Central memory CD8-positive, alpha-beta T cell (primary cell): Measurements from ENCODE around the gene KL.

ENCODE experiments used
- ATAC-seq: fragments of 150-1000 bp; cut with Tn5 transposase; replicated peaks from 2 replicates; pipeline ENCODE4 v1.10.0; 2022; ENCODE audit warnings: mild to moderate bottlenecking, moderate FRiP score, moderate number of reproducible peaks; ENCODE audit not compliant: poor library complexity, severe bottlenecking; ENCODE audit errors: extremely low read depth
- DNase-seq, 2 donors: peaks; one replicate each; pipeline ENCODE4 v3.0.0; 2021; ENCODE audit warnings: low spot score in 2 of 2
- H3K27ac Mint-ChIP-seq: one replicate; pipeline ENCODE4 v1.8.0; 2022; ENCODE audit warnings: low read depth, mild to moderate bottlenecking, moderate library complexity, mixed read lengths
- H3K27me3 Mint-ChIP-seq: one replicate; pipeline ENCODE4 v1.8.0; 2022; ENCODE audit warnings: mixed read lengths
- H3K36me3 Mint-ChIP-seq: one replicate; pipeline ENCODE4 v1.8.0; 2022; ENCODE audit warnings: mild to moderate bottlenecking, moderate library complexity, mixed read lengths; ENCODE audit not compliant: insufficient read depth
- H3K4me1 Mint-ChIP-seq: one replicate; pipeline ENCODE4 v1.8.0; 2022; ENCODE audit warnings: mixed read lengths
- H3K4me3 Mint-ChIP-seq: one replicate; pipeline ENCODE4 v1.8.0; 2022; ENCODE audit warnings: mild to moderate bottlenecking, moderate library complexity, mixed read lengths
- H3K9me3 Mint-ChIP-seq: one replicate; pipeline ENCODE4 v1.8.0; 2022; ENCODE audit warnings: mixed read lengths

The KL gene

DNA sequence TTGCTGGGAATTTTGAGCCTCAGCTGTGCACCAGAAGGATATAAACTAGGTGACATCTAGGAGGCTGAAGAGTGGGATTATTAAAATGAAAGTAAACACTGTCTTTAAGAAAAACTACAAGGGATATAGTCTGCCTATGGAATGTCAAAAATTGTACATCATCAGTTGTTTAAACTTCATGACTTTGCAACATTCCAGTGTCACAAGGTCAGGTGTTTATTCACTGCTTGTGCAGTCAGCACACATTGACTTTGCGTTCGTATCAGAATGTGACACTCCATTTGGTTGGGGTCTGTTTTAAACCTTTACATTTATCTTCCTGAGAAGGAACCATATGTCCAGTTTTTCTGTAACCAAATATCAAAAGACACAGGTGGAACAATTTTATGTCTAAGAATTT lies 85.6 kb downstream of the KL start:
- Mint-ChIP-seq H3K4me3 (no peak overlapping the region), H3K27me3 (peaks cover 27% of the 10 kb centered on the region), H3K36me3 (peaks cover 2% of the 10 kb centered on the region), H3K4me1 (no peaks in the 10 kb centered on the region), H3K9me3 (no peaks in the 10 kb centered on the region), H3K27ac (no peak overlapping the region)
- ATAC-seq (no peak), DNase-seq (no peak)

DNA sequence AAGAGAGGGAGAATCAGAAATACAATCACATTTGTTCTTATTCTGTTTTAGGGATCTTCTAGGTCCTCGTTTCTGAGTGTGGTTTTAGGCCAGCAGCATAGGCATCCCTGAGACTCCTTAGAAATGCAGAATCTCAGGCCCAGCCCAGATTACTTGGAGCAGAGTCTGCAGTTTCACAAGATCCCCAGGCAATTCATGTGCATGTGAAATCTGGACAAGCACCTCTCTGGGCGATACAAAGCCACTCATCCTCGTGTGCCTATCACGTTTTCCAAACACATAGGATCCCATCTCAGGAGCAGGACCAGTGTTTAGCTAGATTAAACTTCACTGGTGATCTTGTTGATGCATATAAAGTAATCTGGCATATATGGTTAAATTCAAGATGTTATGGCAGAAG lies 87.2 kb downstream of the KL start:
- Mint-ChIP-seq H3K27ac (no peak overlapping the region), H3K27me3 (peaks cover 35% of the 10 kb centered on the region), H3K4me3 (no peak overlapping the region), H3K9me3 (no peaks in the 10 kb centered on the region), H3K4me1 (no peaks in the 10 kb centered on the region), H3K36me3 (peaks cover 2% of the 10 kb centered on the region)
- no peak for DNase-seq
- ATAC-seq, result no peak

DNA sequence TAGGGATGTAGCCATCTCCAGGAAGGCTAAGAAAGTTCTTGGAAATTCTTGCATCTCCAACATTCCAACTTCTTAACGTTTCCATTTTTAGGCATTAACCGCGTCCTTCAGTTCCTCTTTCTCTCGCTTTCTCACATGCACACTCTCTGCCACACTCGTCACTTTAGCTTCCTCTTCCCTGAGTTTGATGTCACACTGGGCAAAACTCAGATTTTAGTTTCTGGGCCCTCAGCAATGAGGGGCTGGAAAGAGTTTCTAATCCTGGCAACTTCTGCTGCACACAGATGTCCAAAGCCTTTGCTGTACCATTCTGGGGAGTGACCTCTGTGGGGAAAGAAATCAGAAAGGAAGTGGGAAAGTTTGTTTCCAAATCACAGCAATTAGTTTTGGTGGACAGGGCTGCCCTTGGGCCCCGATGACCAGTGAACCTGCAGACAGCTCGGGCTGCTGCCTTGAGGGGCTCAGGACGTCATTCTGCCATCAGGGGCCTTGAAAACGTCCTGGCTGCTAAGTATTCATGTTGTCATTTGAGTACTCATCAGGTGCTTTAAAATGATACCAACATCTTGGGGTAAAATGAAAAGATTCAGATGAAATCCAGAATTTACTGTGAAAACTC lies 89.3 kb downstream of the KL start:
- no peak for ATAC-seq
- H3K27ac Mint-ChIP-seq, result no peak overlapping the region
- no peak overlapping the region for H3K4me3 Mint-ChIP-seq
- no peak for DNase-seq
- no peaks in the 10 kb centered on the region for H3K4me1 Mint-ChIP-seq
- peaks cover 30% of the 10 kb centered on the region for H3K27me3 Mint-ChIP-seq
- no peaks in the 10 kb centered on the region for H3K9me3 Mint-ChIP-seq
- no peaks in the 10 kb centered on the region for H3K36me3 Mint-ChIP-seq

DNA sequence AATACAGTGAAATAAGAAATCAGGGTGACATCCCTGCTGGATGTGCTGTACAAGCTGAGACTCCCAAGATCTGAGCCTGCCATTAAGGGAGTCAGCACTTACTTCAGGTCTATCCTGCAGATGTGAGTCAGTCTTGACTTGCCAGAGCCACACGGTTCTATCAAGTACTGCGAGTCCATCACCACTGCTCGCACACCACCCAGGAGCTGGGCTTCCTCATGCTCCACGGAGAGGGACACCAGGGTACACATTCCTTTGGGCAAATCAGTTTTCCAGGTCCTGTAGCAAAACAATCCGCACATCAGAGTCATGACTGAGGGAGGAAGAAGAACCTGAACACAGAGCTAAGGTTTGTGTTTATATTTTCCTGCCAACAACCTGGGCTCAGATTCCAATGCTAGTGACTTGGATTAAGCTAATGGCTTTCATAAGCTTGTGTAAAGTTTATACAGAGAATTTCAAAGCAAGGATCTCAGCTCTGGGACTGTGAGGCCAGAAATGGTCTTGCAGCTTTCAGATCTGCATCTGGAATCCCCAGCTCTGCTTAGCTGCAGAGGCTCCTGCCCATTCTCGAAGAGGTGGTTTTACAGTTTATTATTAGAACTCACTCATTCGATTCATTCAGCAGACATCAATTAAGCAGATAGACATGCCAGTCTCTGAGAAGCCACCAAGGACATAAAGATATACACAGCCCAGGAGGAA lies 90.6 kb downstream of the KL start:
- Mint-ChIP-seq H3K27me3 (peaks cover 24% of the 10 kb centered on the region), H3K9me3 (no peaks in the 10 kb centered on the region), H3K36me3 (no peaks in the 10 kb centered on the region), H3K4me3 (no peak overlapping the region), H3K27ac (no peak overlapping the region), H3K4me1 (no peaks in the 10 kb centered on the region)
- DNase-seq, result no peak
- ATAC-seq, result no peak

DNA sequence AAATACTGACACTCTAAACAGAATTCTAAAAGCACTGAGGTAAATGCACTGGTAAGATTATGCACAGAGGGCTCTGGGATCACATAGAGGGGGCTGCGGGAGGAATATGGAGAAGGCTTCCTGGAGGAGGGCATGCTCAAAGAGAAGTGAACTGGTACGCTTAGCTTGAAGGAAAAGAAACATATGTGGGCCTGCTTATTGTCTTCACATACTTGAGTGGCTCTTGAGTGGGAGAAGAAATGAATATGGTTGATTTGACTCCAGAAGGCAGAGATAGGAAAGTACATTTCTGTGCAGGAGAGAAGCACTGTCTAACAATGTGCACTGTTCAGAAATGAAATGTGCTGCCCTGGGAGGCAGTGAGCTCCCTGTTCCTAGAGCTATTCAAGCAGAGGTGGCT lies 91.1 kb downstream of the KL start:
- DNase-seq, result no peak

DNA sequence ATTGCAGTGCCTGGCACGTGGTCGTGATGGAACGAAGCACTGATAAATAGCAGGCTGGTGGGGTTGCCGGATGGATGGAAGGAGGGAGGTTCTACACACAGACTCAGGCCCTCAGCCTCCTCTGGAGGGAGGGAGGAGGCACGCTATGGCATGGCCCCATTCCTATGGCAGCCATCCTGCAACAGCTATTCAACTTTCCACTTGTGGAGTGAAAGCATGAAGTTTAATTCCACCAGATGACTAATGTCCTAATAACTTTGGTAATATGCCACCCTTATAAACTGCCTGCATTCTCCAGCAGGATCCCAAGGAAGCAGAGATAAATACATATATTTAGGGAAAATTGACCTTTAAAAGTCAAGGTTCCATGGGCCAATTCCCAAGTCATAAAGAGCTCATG lies 92.4 kb downstream of the KL start:
- no peaks in the 10 kb centered on the region for H3K36me3 Mint-ChIP-seq
- H3K4me1 Mint-ChIP-seq, result no peaks in the 10 kb centered on the region
- peaks cover 24% of the 10 kb centered on the region for H3K27me3 Mint-ChIP-seq
- H3K4me3 Mint-ChIP-seq, result no peak overlapping the region
- no peak for ATAC-seq
- no peak overlapping the region for H3K27ac Mint-ChIP-seq
- H3K9me3 Mint-ChIP-seq, result no peaks in the 10 kb centered on the region
- DNase-seq, result no peak

More for the DNA sequence above, 91.1 kb downstream of the KL start:
- H3K4me3 Mint-ChIP-seq, result no peak overlapping the region
- H3K9me3 Mint-ChIP-seq, result no peaks in the 10 kb centered on the region
- no peak for ATAC-seq
- no peak overlapping the region for H3K27ac Mint-ChIP-seq
- peaks cover 24% of the 10 kb centered on the region for H3K27me3 Mint-ChIP-seq
- H3K36me3 Mint-ChIP-seq, result no peaks in the 10 kb centered on the region
- H3K4me1 Mint-ChIP-seq, result no peaks in the 10 kb centered on the region

DNA sequence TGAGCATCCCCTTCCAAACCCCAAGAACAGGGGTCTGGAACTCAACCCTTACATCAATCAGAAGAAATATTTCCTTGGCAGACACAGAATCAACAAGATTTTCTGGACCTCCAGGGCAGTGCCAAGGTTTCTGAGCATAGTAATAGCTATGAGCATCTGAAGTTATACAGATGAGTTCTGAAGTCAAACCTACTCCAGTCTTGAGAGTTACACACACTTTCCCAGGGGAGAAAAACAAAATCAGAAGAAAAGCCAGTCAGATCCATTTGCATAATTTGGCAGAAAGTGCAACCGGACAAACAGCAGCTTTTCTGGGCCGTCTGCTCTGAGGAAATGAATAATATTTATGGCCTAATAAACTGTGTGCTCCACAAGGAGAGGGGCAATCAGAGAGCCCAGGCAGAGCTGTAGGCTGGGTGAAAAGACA lies 93.1 kb downstream of the KL start:
- Mint-ChIP-seq H3K4me3 (no peak overlapping the region), H3K27ac (no peak overlapping the region), H3K36me3 (no peaks in the 10 kb centered on the region), H3K27me3 (peaks cover 24% of the 10 kb centered on the region), H3K4me1 (no peaks in the 10 kb centered on the region), H3K9me3 (no peaks in the 10 kb centered on the region)
- DNase-seq (no peak), ATAC-seq (no peak)

DNA sequence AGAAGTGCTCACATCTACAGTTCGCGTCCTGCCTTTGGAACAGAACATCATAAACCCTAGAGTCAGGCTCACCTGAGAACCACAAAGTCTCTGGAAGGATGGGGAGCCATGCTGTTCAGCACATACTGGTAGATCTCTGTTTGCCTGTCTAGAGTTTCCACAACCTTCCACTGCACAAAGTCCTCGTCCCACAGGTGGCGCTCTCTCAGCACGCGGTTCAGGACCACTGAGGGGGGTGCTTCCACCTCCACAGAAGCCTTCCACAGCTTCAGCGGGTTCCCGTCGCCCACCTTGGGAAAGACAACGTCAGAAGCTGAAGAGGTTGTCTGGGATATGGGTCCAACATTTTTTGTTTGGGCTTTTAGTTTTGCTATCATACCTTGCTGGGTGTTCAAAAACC lies 93.6 kb downstream of the KL start:
- Mint-ChIP-seq H3K4me1 (no peaks in the 10 kb centered on the region), H3K36me3 (no peaks in the 10 kb centered on the region), H3K9me3 (no peaks in the 10 kb centered on the region), H3K27me3 (peaks cover 27% of the 10 kb centered on the region), H3K4me3 (no peak overlapping the region), H3K27ac (no peak overlapping the region)
- ATAC-seq (no peak), DNase-seq (no peak)

DNA sequence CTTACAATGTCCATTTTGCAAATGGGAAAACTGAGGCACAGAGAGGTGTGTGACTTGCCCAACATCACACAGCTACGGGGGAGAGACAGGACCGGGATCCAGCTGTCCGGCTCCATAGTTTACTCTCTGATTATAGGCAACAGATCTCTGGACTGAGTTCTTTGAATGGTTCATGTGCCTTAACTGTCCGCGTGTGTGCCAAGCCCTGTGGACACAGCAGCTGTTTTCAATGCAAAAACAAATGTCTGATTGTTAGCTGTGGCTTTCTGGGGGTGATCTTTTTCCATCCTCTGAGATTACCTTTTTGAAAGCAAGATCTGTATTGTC lies 94.1 kb downstream of the KL start:
- ATAC-seq, result no peak
- Mint-ChIP-seq H3K36me3 (no peaks in the 10 kb centered on the region), H3K9me3 (no peaks in the 10 kb centered on the region), H3K27me3 (peaks cover 28% of the 10 kb centered on the region), H3K27ac (no peak overlapping the region), H3K4me3 (no peak overlapping the region), H3K4me1 (no peaks in the 10 kb centered on the region)
- DNase-seq, result no peak

DNA sequence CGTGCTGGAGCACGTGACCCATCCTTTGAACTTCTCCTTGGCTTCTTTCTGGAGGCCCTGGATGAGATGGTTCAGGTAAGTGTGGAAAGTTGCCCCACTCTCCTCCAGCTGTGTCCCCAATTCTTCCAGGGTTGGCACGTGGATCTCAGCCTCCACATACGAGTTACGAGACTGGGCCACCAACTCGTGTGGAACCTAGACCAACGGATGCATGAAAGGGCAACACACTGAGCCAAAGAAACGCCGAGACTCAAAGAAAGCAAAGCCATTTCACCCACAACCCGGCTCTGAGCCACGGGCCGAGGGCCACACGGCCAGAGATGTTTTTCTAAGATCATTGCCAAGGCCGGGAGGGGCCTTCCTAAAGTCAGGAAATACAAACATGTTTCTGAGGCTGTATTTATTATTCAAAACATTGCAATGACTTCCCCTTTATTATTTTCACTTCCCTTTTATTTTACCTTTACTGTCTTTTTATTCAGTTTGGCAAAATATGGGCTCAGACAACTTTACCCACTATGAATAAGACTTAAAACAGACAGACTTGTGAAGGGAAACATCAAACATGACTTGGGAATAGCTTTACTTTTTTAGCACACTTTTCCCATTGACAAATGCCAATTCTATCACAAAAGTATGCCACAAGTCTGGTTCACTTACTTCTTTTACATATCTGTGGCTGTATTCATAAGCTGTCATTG lies 94.6 kb downstream of the KL start:
- ATAC-seq (no peak), DNase-seq (no peak)
- Mint-ChIP-seq H3K27ac (no peak overlapping the region), H3K27me3 (peaks cover 23% of the 10 kb centered on the region), H3K9me3 (no peaks in the 10 kb centered on the region), H3K4me1 (no peaks in the 10 kb centered on the region), H3K4me3 (no peak overlapping the region), H3K36me3 (no peaks in the 10 kb centered on the region)

DNA sequence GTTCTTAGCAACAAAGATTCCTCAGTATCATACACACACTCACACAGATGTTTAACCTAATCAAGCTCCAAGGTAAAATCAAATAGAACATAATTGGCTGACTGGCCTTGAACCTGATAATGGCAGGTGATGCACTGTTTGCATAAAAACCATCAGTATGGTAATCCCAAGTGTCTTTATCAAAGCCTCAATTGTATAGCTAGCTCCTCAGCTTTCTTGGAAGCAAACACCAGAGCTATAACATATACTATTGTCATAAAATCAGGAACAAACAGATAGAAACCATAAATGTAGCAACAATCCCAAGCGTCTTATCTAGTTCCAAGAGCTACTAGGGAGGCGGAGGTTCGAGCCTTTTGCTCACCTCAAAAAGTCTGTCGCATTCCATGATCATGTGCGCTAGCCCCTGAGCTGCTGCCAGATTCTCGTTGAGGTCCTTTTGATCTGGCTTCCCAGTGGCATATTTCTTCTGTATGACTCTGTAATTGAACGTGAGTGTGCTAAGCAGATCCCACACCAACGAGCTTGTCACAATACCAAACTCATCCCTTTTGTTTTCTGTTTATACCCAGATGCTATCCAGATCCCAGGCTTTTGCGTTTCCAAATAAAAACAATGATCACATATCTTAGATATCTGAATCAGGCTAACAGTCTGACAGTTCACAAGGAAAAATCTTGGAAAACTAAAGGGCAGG lies 95.3 kb downstream of the KL start:
- Mint-ChIP-seq H3K9me3 (no peaks in the 10 kb centered on the region), H3K36me3 (no peaks in the 10 kb centered on the region), H3K27me3 (peaks cover 21% of the 10 kb centered on the region), H3K27ac (no peak overlapping the region), H3K4me1 (no peaks in the 10 kb centered on the region), H3K4me3 (no peak overlapping the region)
- no peak for DNase-seq
- ATAC-seq, result no peak

DNA sequence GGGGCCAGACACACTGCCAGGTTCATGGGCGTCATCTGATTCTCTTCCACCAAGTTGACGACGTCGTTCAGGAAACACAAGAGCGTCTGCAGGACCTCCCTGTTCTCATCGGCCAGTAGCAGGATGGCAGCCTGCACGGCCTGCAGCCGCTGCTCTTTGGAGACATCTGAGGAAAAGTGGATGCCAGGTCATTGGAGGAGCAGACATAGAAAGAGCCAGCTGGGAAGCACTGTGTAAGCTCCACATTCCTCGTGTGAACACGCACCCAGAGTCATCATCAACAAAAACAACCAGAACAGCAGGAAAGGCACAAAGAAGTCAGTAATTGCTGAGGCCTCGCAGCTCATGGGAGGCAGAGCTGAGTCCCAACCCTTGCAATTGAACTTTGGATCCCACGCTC lies 96.5 kb downstream of the KL start:
- peaks cover 20% of the 10 kb centered on the region for H3K27me3 Mint-ChIP-seq
- no peak for ATAC-seq
- no peak for DNase-seq
- no peaks in the 10 kb centered on the region for H3K4me1 Mint-ChIP-seq
- H3K4me3 Mint-ChIP-seq, result no peak overlapping the region
- H3K9me3 Mint-ChIP-seq, result no peaks in the 10 kb centered on the region
- H3K36me3 Mint-ChIP-seq, result no peaks in the 10 kb centered on the region
- no peak overlapping the region for H3K27ac Mint-ChIP-seq

DNA sequence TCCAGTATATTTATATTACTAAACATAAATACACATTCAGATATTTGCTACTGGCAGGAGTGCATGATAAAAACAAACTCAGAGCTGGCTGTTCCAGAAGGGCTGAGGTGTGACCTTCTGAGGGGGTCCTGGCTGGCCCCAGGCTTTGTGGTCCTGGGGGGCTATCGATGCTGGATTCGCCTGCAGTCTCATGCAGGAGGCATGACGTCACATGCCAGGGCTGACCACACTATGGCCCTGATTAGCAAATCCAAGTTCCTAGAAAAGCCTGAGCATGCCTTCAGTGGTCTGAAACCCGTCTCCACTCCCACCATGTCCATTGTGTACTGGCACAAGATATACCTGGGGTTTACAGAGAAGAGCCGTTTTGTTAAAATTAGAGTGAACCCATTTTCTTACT lies 97.9 kb downstream of the KL start:
- ATAC-seq (no peak), DNase-seq (no peak)
- Mint-ChIP-seq H3K4me1 (no peaks in the 10 kb centered on the region), H3K9me3 (no peaks in the 10 kb centered on the region), H3K27ac (no peak overlapping the region), H3K36me3 (no peaks in the 10 kb centered on the region), H3K4me3 (no peak overlapping the region), H3K27me3 (peaks cover 9% of the 10 kb centered on the region)
